Rectal smooth muscle tissue (tissue), 1 donor: ENCODE data around the gene KAZN.

Experiments used
- H3K27ac ChIP-seq: one replicate; pipeline ENCODE4 v1.7.0; 2013; ENCODE audit warnings: low read depth, low read length, inconsistent platforms
- H3K27me3 ChIP-seq: one replicate; pipeline ENCODE4 v1.7.0; 2013; ENCODE audit warnings: low read length; ENCODE audit not compliant: control insufficient read depth, insufficient read depth
- H3K36me3 ChIP-seq: one replicate; pipeline ENCODE4 v1.7.0; 2013; ENCODE audit warnings: low read length; ENCODE audit not compliant: control insufficient read depth, insufficient read depth
- H3K4me1 ChIP-seq: one replicate; pipeline ENCODE4 v1.7.0; 2013; ENCODE audit warnings: low read length; ENCODE audit not compliant: control insufficient read depth, insufficient read depth
- H3K4me3 ChIP-seq: one replicate; pipeline ENCODE4 v1.7.0; 2013; ENCODE audit warnings: low read length
- H3K9ac ChIP-seq: one replicate; pipeline ENCODE4 v1.7.0; 2013; ENCODE audit warnings: low read length

KAZN gene

DNA sequence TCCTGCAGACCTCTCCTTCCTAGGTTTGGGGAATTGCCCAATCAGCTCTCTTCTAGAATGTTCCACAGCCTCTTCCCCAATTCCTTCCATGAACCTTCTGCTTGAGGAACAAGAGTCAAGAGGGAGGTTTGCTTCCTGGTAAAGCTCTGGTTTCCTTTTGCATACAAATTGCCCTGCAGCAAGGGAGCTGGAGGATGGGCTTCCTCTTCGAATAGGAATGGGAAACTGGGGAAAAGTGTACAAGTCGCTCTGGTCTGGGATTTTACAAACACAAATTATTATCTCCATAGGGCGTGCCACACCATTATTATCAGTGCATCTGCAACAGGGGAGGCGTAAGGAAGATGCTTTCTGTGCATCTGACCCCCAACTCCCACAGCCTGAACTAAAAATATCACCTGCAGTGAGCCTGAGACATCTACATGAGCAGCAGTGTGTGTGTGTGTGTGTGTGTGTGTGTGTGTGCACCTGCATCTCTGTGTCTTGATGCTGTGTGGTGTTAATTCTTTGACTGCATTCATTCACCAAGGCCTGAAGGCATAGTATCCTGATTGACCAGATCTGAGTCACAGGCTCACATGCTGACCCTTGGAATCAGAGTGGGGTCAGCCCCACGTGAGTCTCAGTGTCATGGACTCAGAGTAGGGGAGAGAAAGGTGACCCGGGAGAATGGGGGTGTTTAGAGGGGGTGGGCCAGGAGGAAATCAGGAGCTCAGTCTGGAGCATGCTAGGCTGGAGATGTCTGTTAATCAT is 272.9 kb downstream of the KAZN start:
- H3K9ac ChIP-seq, result no peak overlapping the region
- H3K4me3 ChIP-seq, result no peak overlapping the region
- H3K27ac ChIP-seq, result no peak overlapping the region
- H3K27me3 ChIP-seq, result peaks cover 5% of the 10 kb centered on the region
- H3K36me3 ChIP-seq, result no peaks in the 10 kb centered on the region
- H3K4me1 ChIP-seq, result no peaks in the 10 kb centered on the region

DNA sequence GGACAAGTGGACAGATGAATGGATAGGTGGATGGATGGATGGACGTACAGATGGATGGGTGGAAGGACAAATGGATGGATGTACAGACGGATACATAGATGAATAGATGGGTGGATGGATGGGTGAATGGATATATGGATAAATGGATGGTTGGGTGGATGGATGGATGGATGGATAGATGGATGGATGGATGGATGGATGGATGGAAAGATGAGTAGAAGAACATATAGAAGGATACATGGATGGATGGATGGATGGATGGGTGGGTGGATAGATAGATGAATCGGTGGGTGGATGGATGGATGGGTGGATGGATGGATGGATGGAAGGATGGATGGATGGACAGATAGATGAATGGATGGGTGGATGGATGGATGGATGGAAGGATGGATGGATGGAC is 274.3 kb downstream of the KAZN start:
- no peak overlapping the region for H3K9ac ChIP-seq
- no peaks in the 10 kb centered on the region for H3K4me1 ChIP-seq
- no peaks in the 10 kb centered on the region for H3K36me3 ChIP-seq
- H3K27ac ChIP-seq, result no peak overlapping the region
- no peak overlapping the region for H3K4me3 ChIP-seq
- peaks cover 5% of the 10 kb centered on the region for H3K27me3 ChIP-seq

DNA sequence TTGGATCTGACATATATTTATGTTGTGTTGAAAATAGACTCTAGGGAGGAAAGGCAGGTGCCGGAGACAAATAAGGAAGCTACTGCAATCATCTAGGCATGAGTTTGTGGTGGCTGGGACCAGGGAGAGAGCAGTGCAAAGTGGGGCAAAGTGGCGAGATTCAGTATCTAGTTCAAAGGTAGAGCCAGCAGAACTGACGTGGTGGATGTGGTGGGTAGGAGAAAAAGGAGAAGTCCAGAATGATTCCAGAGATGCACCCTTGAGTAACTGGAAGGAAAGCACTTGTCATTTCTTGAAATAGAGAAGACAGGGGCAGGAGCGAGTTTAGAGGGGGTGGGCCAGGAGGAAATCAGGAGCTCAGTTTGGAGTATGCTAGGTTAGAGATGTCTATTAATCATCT is 275.2 kb downstream of the KAZN start:
- H3K4me3 ChIP-seq, result no peak overlapping the region
- H3K27me3 ChIP-seq, result no peaks in the 10 kb centered on the region
- no peak overlapping the region for H3K27ac ChIP-seq
- no peaks in the 10 kb centered on the region for H3K36me3 ChIP-seq
- no peak overlapping the region for H3K9ac ChIP-seq
- H3K4me1 ChIP-seq, result no peaks in the 10 kb centered on the region

DNA sequence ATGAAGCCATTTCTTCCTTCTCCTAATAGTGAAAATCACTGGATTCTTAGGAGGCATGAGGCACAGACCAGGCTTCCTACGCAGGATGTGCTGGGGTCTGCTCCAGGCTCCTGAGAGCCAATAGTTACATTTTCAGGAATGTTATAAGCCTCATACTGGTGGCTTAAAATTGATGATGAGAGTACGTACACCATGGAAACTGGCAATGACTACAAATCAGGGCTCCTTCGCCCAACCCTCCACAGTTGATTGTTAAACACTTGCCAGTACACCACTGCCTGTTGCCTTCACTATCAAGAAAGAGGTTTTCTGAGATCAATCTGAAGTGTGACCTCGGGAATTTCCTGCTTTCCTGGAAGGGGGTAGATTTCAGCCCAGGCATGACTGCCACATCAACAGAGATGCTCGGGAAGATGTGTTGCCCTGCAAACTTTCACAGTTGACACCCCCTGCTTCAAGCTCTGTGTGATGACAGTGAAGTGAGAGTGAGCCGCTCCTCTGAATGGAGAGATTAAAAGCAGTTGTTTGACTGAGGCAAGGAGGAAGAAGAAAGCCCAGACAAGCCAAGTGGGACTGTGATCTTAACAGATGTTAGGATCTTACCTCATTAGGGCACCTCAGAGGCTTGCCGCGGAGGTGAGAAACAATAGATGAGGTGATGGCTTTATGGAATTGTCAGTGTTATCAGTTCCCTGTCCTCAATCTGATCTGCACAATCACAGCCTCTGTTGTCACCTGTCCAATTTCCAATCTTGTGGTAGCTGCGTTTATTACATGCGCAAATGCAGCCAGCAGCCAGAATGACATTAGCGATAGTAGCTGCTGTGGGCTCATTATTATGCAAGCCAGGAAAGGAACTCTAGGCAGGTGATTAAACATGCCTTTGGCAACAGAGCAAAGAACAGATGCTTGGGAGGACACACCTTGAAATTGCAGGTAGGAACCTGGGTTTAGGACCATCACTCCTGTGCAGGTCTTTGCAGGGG is 277.3 kb downstream of the KAZN start:
- Histone ChIP-seq H3K4me3 (no peak overlapping the region), H3K27ac (no peak overlapping the region), H3K4me1 (no peaks in the 10 kb centered on the region), H3K9ac (no peak overlapping the region), H3K27me3 (no peaks in the 10 kb centered on the region), H3K36me3 (no peaks in the 10 kb centered on the region)

DNA sequence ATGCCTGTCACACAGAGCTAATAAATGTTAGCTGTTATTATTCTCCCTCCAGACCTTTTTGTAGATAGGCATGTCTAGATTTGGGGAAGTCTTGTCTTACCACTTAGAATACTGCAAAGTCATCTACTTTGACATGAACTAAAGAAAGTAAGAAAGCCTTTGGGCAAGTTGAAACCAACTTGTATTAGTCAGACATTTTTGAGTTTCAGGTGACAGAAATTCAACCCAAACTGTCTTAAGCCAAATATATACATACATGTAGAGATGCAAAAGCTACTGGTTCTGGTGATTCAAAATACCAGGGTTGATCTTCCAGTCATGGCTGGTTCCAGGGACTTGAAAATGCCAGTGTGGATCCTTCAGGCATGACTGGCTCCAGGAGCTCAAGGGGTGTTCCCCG is 278.3 kb downstream of the KAZN start:
- H3K4me3 ChIP-seq, result no peak overlapping the region
- H3K27me3 ChIP-seq, result no peaks in the 10 kb centered on the region
- no peaks in the 10 kb centered on the region for H3K4me1 ChIP-seq
- no peak overlapping the region for H3K9ac ChIP-seq
- no peaks in the 10 kb centered on the region for H3K36me3 ChIP-seq
- H3K27ac ChIP-seq, result no peak overlapping the region

DNA sequence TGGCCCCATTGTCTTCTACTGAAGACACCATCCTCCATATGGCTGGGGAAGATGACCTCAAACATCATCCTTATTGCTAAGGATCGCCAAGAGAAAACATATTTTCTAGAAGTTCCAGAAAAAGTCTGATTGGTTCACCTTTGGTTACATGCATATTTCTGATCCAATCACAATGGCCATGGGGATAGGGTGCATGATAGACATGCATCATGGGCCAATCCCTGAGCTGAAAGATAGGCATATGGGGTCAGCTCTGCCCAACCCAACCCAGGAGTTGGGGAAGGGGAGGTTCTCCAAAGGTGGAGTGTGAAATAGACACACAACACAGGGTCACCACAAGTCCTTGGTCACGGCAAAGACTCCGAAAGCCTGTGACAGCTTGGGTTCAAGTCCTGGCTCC is 278.7 kb downstream of the KAZN start:
- no peaks in the 10 kb centered on the region for H3K4me1 ChIP-seq
- H3K9ac ChIP-seq, result no peak overlapping the region
- H3K27ac ChIP-seq, result no peak overlapping the region
- H3K36me3 ChIP-seq, result no peaks in the 10 kb centered on the region
- no peak overlapping the region for H3K4me3 ChIP-seq
- no peaks in the 10 kb centered on the region for H3K27me3 ChIP-seq

DNA sequence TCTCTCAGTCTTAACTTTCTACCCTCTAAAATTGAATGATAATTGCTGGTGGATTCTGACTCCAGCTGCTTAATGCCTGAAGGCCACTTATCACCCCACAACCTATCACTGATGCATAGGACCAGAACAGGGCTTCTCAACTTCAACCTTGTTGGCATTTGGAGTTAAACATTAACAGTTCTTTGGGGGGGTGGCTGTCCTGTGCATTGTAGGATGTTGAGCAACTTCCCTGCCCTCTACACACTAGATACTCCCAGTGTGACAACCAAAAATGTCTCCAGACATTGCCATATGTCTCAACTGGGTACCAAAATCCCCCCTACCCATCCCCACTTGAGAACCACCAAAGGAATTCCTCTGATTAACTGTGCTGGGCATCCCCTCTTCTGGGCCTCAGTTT is 279.6 kb downstream of the KAZN start:
- Histone ChIP-seq H3K27ac (no peak overlapping the region), H3K36me3 (no peaks in the 10 kb centered on the region), H3K4me1 (no peaks in the 10 kb centered on the region), H3K4me3 (no peak overlapping the region), H3K27me3 (no peaks in the 10 kb centered on the region), H3K9ac (no peak overlapping the region)

DNA sequence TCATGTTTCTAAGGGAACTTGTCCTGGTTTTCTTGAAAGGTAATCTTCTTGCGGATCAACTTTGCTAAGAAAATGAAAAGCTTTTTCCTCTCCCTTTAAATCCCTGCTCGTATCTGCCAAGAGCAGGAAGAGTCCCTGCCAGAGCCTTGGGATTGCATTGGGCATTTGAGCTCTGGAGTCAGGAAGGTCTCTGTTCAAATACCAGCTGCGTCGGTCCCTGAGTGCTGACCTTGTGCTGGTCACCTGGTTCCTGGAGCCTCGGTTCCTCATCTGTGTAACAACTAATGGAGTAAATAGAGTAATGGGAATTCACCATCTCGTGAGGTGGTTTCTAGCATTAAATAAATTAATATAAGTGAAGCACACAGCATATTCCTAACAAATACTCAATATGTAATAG is 280.5 kb downstream of the KAZN start:
- no peak overlapping the region for H3K27ac ChIP-seq
- no peaks in the 10 kb centered on the region for H3K4me1 ChIP-seq
- H3K27me3 ChIP-seq, result no peaks in the 10 kb centered on the region
- H3K36me3 ChIP-seq, result no peaks in the 10 kb centered on the region
- no peak overlapping the region for H3K4me3 ChIP-seq
- H3K9ac ChIP-seq, result no peak overlapping the region

DNA sequence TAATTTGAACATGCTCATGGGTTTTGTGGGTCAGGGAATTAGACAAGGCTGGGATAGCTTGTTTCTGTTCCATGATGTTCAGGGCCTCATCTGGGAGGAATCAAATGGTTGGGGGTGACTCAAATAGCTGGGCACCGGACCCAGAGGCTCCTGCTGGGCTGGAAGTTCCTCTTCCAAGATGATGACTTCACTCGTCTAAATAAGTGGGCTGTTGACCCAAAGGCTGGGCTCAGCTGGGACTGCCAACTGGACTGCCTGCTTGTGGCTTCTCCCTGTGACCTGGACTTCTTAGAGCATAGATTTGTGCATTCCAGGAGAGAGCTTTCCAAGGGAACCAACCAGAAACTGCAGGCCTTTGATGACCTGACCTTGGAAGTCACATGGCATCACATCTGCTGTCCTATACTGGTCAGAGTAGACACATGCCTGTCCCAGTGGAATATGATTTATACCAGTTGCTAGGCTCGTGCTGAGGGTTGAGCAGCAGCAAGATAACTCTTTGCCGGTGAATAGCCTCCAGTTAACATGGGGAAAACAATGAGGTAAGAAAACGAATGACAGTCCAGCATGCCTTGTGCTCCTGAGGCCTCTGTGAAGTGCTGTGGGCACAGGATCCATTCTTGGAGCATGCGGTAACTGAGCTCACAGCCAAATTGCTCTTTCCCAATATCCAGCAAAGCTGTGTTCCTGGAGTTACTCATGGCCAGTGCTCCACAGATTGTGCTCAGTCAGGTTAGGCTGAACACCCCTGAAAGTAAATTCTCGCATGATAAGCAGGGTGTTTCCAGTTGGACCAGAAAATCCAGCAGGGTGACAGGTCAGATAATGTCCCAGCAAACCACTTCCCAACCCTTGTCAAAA is 282.2 kb downstream of the KAZN start:
- H3K27me3 ChIP-seq, result no peaks in the 10 kb centered on the region
- H3K4me1 ChIP-seq, result no peaks in the 10 kb centered on the region
- H3K36me3 ChIP-seq, result no peaks in the 10 kb centered on the region
- no peak overlapping the region for H3K9ac ChIP-seq
- H3K27ac ChIP-seq, result no peak overlapping the region
- no peak overlapping the region for H3K4me3 ChIP-seq

DNA sequence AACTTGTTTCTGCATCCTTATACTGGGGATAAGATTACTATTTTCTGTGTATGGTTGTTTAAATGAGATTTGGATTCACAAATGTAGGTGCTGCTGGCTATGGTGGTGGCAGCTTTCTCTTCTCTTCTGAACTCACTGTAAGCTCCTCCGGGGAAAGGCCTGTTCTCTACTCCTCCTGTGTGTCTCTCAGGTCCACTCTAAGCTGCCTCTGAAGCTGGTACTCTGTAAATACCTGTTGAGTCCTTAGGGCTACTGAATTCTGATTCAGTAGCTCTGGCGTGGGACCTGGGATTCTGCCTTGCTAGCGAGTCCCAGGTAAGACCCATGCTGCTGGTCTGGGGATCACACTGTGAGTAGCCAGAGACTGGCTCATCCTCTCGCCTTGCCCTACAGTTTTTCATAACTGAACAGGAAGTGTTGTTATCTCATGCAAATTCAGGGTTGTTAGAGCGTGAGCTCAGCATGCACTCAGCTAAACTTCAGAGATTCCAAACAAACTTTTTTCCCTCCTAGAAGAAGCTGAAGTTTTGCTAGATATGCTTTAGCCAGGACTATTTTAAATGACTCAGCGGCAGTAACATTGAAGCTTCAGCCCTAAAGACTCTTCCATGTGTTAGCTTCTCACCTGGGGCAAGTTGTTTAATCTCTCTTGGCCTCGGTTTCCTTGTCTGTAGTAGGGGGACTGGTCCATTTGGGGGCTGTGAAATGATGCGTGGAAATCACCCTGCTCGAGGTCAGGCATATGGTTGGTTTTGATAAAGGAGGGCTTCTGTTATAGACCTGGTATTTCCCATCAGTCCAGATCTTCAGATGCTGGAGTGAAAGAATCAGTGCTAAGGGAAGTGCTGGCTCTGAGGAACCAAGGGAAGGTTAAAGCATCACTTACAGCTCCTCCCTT is 283.5 kb downstream of the KAZN start:
- Histone ChIP-seq H3K27me3 (no peaks in the 10 kb centered on the region), H3K36me3 (no peaks in the 10 kb centered on the region), H3K4me1 (no peaks in the 10 kb centered on the region), H3K27ac (no peak overlapping the region), H3K9ac (no peak overlapping the region), H3K4me3 (no peak overlapping the region)

DNA sequence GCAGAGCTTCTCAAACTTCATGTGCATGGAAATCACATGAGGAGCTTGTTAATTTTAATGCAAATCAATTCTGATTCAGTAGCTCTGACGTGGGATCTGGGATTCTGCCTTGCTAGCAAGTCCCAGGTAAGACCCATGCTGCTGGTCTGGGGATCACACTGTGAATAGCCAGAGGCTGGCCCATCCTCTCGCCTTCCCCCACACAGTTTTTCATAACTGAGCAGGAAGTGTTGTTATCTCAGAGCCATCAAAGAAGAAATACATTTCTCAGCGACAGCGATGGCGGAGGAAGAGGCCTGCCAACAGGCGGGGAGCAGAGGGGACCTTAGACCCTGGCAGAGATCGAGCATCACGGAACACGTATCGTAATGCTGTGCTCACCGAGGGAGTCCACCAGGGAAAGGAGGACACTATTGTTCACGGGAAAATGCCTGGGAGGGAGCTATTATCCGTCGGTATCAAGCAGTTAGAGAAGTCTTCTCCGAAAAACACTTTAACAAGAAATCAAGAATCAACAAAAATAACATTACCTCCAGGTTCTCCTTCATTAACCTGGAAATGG is 286.2 kb downstream of the KAZN start:
- Histone ChIP-seq H3K9ac (no peak overlapping the region), H3K4me1 (no peaks in the 10 kb centered on the region), H3K36me3 (no peaks in the 10 kb centered on the region), H3K27me3 (no peaks in the 10 kb centered on the region), H3K27ac (no peak overlapping the region), H3K4me3 (no peak overlapping the region)
